ENCODE results near the gene PEX14.

DNA sequence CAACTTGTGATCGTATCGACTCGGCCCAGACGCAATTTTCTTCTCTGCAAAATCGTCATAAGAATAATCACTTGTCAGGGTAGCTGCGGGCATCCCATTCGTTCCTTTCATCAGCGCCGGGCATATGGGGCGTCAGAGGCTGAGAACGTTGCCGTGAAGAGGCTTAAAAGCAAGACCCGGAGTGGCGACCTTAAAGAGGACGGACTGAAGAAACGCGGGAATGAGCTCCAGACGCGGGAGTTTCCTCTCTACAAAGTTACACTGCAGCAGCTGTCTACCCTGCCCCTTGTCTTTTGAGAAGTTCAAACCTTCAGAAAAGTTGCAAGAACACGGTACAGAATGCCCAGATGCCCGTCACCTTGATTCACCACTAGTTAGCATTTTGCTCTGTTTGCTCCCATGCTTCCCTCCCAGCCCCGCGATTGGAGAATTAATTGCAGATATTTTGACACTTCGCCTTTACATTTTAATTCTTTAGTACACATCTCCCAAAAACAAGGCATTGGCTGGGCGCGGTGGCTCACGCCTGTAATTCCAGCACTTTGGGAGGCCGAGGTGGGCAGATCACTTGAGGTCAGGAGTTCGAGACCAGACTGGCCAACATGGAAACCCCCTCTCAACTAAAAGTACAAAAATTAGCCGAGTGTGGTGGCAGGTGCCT is 43.5 kb upstream of the PEX14 start:
- TF ChIP-seq, protein P1, sequence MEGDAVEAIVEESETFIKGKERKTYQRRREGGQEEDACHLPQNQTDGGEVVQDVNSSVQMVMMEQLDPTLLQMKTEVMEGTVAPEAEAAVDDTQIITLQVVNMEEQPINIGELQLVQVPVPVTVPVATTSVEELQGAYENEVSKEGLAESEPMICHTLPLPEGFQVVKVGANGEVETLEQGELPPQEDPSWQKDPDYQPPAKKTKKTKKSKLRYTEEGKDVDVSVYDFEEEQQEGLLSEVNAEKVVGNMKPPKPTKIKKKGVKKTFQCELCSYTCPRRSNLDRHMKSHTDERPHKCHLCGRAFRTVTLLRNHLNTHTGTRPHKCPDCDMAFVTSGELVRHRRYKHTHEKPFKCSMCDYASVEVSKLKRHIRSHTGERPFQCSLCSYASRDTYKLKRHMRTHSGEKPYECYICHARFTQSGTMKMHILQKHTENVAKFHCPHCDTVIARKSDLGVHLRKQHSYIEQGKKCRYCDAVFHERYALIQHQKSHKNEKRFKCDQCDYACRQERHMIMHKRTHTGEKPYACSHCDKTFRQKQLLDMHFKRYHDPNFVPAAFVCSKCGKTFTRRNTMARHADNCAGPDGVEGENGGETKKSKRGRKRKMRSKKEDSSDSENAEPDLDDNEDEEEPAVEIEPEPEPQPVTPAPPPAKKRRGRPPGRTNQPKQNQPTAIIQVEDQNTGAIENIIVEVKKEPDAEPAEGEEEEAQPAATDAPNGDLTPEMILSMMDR (IDR thresholded peaks at IDR 0.05; ENCODE audit: low read length), result no peak
- TF ChIP-seq EZH2 (IDR thresholded peaks at IDR 0.05; ENCODE audit: borderline replicate concordance, low read length), result no peak
